Measurements from ENCODE around the gene ELOVL4. TPM values are rescaled to one million over a fixed set of nuclear protein-coding genes. Genes with fewer than 3 reads are reported as not detected.

ELOVL4 gene
- total RNA-seq, 1 donor from 2014 or later = 10.4 TPM

DNA sequence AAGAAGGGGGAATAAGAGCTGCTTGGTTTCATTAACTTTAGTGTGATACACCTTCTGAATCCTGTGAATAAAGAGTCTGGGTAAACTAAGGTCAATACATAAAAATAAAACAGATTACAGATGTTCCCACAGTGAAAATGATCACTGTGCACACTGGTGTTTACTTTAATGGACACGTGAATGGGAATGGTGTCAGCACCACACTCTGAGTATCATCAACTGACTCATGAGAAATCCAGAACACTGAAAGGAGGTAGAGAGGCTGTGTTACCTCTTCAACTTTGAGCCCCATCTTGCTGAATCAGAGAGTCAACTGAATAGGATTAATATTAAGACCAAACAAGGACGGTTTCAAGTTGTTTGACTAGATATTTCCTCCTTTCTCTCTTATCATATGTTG, 75.0 kb downstream of the ELOVL4 start:
- Histone ChIP-seq H3K4me2 (ENCODE audit: low read length) (no peak overlapping the region), H3K36me3 (ENCODE audit: insufficient read depth, low read length) (no peaks in the 10 kb centered on the region), H3K4me3 (ENCODE audit: insufficient read depth, low read depth, low read length) (no peak overlapping the region), H2AFZ (ENCODE audit: low read depth, low read length) (no peak overlapping the region), H3K79me2 (ENCODE audit: insufficient read depth, low read length) (no peaks in the 10 kb centered on the region), H3K4me1 (ENCODE audit: insufficient read depth, low read length) (no peaks in the 10 kb centered on the region), H3K9ac (ENCODE audit: low read length) (no peak overlapping the region), H4K20me1 (ENCODE audit: insufficient read depth, low read length) (no peaks in the 10 kb centered on the region), H3K27me3 (ENCODE audit: insufficient read depth, low read length) (no peaks in the 10 kb centered on the region), H3K9me3 (ENCODE audit: insufficient read depth, low read depth, low read length) (no peaks in the 10 kb centered on the region), H3K27ac (ENCODE audit: low read depth, low read length) (no peak overlapping the region)
- Mint-ChIP-seq H3K4me3 (ENCODE audit: unreplicated experiment) (no peak overlapping the region), H3K36me3 (ENCODE audit: low read depth, unreplicated experiment) (no peaks in the 10 kb centered on the region), H3K9me3 (ENCODE audit: unreplicated experiment) (no peaks in the 10 kb centered on the region), H3K4me1 (ENCODE audit: low read depth, unreplicated experiment) (peaks cover 8% of the 10 kb centered on the region), H3K27ac (ENCODE audit: unreplicated experiment) (no peak overlapping the region), H3K27me3 (ENCODE audit: low read depth, unreplicated experiment) (no peaks in the 10 kb centered on the region)
- FAIRE-seq (no peak), DNase-seq (ENCODE audit: low read depth) (no peak)
- no peak for TF ChIP-seq EZH2 (IDR thresholded peaks at IDR 0.05; ENCODE audit: insufficient read depth, low read length)
- no peak for TF ChIP-seq CTCF (IDR thresholded peaks at IDR 0.05; ENCODE audit: insufficient read depth, low read depth, low read length)

GRCh38 chr6:79869600-79870084, 77.7 kb downstream of the ELOVL4 start:
- DNase-seq (ENCODE audit: low read depth) (peak; percentile 37), FAIRE-seq (no peak)
- Histone ChIP-seq H3K36me3 (ENCODE audit: insufficient read depth, low read length) (no peaks in the 10 kb centered on the region), H4K20me1 (ENCODE audit: insufficient read depth, low read length) (no peaks in the 10 kb centered on the region), H3K4me1 (ENCODE audit: insufficient read depth, low read length) (no peaks in the 10 kb centered on the region), H3K9me3 (ENCODE audit: insufficient read depth, low read depth, low read length) (no peaks in the 10 kb centered on the region), H3K27ac (ENCODE audit: low read depth, low read length) (no peak overlapping the region), H3K4me2 (ENCODE audit: low read length) (peak overlapping the region; percentile 73), H3K79me2 (ENCODE audit: insufficient read depth, low read length) (no peaks in the 10 kb centered on the region), H3K4me3 (ENCODE audit: insufficient read depth, low read depth, low read length) (peak overlapping the region; percentile 18), H3K9ac (ENCODE audit: low read length) (no peak overlapping the region), H3K27me3 (ENCODE audit: insufficient read depth, low read length) (no peaks in the 10 kb centered on the region), H2AFZ (ENCODE audit: low read depth, low read length) (peak overlapping the region; percentile 76)
- Mint-ChIP-seq H3K27ac (ENCODE audit: unreplicated experiment) (peak overlapping the region; percentile 31), H3K4me3 (ENCODE audit: unreplicated experiment) (no peak overlapping the region), H3K27me3 (ENCODE audit: low read depth, unreplicated experiment) (no peaks in the 10 kb centered on the region), H3K36me3 (ENCODE audit: low read depth, unreplicated experiment) (no peaks in the 10 kb centered on the region), H3K4me1 (ENCODE audit: low read depth, unreplicated experiment) (peaks cover 8% of the 10 kb centered on the region), H3K9me3 (ENCODE audit: unreplicated experiment) (no peaks in the 10 kb centered on the region)
- TF ChIP-seq EZH2 (IDR thresholded peaks at IDR 0.05; ENCODE audit: insufficient read depth, low read length) = no peak
- peak; percentile 71 for TF ChIP-seq CTCF (IDR thresholded peaks at IDR 0.05; ENCODE audit: insufficient read depth, low read depth, low read length)

- H3K9me3 ChIP-seq (ENCODE audit: insufficient read depth, low read depth, low read length) = no peaks in the 10 kb centered on the region
- peaks cover 8% of the 10 kb centered on the region for H3K4me1 Mint-ChIP-seq (ENCODE audit: low read depth, unreplicated experiment)
- no peak overlapping the region for H3K27ac ChIP-seq (ENCODE audit: low read depth, low read length)
- H3K4me1 ChIP-seq (ENCODE audit: insufficient read depth, low read length) = no peaks in the 10 kb centered on the region
- H3K36me3 Mint-ChIP-seq (ENCODE audit: low read depth, unreplicated experiment) = no peaks in the 10 kb centered on the region
- TF ChIP-seq EZH2 (IDR thresholded peaks at IDR 0.05; ENCODE audit: insufficient read depth, low read length) (no peak), CTCF (IDR thresholded peaks at IDR 0.05; ENCODE audit: insufficient read depth, low read depth, low read length) (no peak)
- no peaks in the 10 kb centered on the region for H3K9me3 Mint-ChIP-seq (ENCODE audit: unreplicated experiment)
- no peaks in the 10 kb centered on the region for H3K79me2 ChIP-seq (ENCODE audit: insufficient read depth, low read length)
- peak overlapping the region; percentile 76 for H2AFZ ChIP-seq (ENCODE audit: low read depth, low read length)
- DNase-seq (ENCODE audit: low read depth) (no peak), FAIRE-seq (no peak)
- H4K20me1 ChIP-seq (ENCODE audit: insufficient read depth, low read length) = no peaks in the 10 kb centered on the region
- no peaks in the 10 kb centered on the region for H3K27me3 Mint-ChIP-seq (ENCODE audit: low read depth, unreplicated experiment)
- no peak overlapping the region for H3K4me3 ChIP-seq (ENCODE audit: insufficient read depth, low read depth, low read length)
- H3K27me3 ChIP-seq (ENCODE audit: insufficient read depth, low read length) = no peaks in the 10 kb centered on the region
- peak overlapping the region; percentile 73 for H3K4me2 ChIP-seq (ENCODE audit: low read length)
- no peak overlapping the region for H3K9ac ChIP-seq (ENCODE audit: low read length)
- no peak overlapping the region for H3K4me3 Mint-ChIP-seq (ENCODE audit: unreplicated experiment)
- H3K27ac Mint-ChIP-seq (ENCODE audit: unreplicated experiment) = no peak overlapping the region
- H3K36me3 ChIP-seq (ENCODE audit: insufficient read depth, low read length) = no peaks in the 10 kb centered on the region
Observed at GRCh38 chr6:79869184-79869583, 78.2 kb downstream of the ELOVL4 start.
